Chondrocyte (in vitro differentiated cells): ENCODE measurements around the gene RASSF9. TPM values are rescaled to one million over a fixed set of nuclear protein-coding genes. Genes with fewer than 3 reads are reported as not detected.

Experiments used
- DNase-seq: peaks from one replicate; pipeline ENCODE4 v3.0.0; 2021; ENCODE audit warnings: mixed read lengths, low spot score
- H3K27ac Mint-ChIP-seq: one replicate; pipeline ENCODE4 v1.8.0; 2021; ENCODE audit warnings: mild to moderate bottlenecking, moderate library complexity, mixed read lengths; ENCODE audit not compliant: unreplicated experiment
- H3K27me3 Mint-ChIP-seq: 2 replicates; pipeline ENCODE4 v1.8.0; 2021; ENCODE audit warnings: low read depth, mixed read lengths
- H3K36me3 Mint-ChIP-seq: 2 replicates; pipeline ENCODE4 v1.8.0; 2021; ENCODE audit warnings: low read depth, mixed read lengths
- H3K4me1 Mint-ChIP-seq: 2 replicates; pipeline ENCODE4 v1.8.0; 2021; ENCODE audit warnings: low read depth, mild to moderate bottlenecking, mixed read lengths
- H3K4me3 Mint-ChIP-seq: one replicate; pipeline ENCODE4 v1.8.0; 2021; ENCODE audit warnings: mild to moderate bottlenecking, moderate library complexity, mixed read lengths; ENCODE audit not compliant: unreplicated experiment
- H3K9me3 Mint-ChIP-seq: 2 replicates; pipeline ENCODE4 v1.8.0; 2021; ENCODE audit warnings: low read depth, mixed read lengths
- CTCF ChIP-seq: fragments of 200-600 bp; sonication (generic); IDR thresholded peaks from 2 replicates; pipeline ENCODE4 v1.5.0; 2021; ENCODE audit warnings: antibody characterized with exemption, mild to moderate bottlenecking, moderate library complexity
- total RNA-seq: library from RNA; stranded (reverse); gene quantifications from 3 replicates; pipeline ENCODE4 v1.2.1, GENCODE V29; 2021

RASSF9 gene
- total RNA-seq, 1 donor from 2014 or later, result 0.47 TPM

GRCh38 chr12:85866986-85867776 lies 31.0 kb upstream of the RASSF9 start:
- Mint-ChIP-seq H3K4me3 (no peak overlapping the region), H3K27me3 (peaks cover 42% of the 10 kb centered on the region), H3K9me3 (no peaks in the 10 kb centered on the region), H3K36me3 (no peaks in the 10 kb centered on the region), H3K4me1 (peaks cover 4% of the 10 kb centered on the region), H3K27ac (no peak overlapping the region)
- peak; percentile 89 for TF ChIP-seq CTCF
- no peak for DNase-seq

GRCh38 chr12:85865890-85866289 lies 29.7 kb upstream of the RASSF9 start:
- TF ChIP-seq CTCF, result no peak
- Mint-ChIP-seq H3K9me3 (no peaks in the 10 kb centered on the region), H3K27ac (no peak overlapping the region), H3K4me3 (no peak overlapping the region), H3K36me3 (no peaks in the 10 kb centered on the region), H3K27me3 (peaks cover 42% of the 10 kb centered on the region), H3K4me1 (peaks cover 4% of the 10 kb centered on the region)
- DNase-seq, result no peak

- TF ChIP-seq CTCF, result no peak
- H3K9me3 Mint-ChIP-seq, result peaks cover 3% of the 10 kb centered on the region
- H3K27me3 Mint-ChIP-seq, result peaks cover 12% of the 10 kb centered on the region
- DNase-seq, result no peak
- H3K36me3 Mint-ChIP-seq, result no peaks in the 10 kb centered on the region
- H3K27ac Mint-ChIP-seq, result no peak overlapping the region
- H3K4me1 Mint-ChIP-seq, result no peaks in the 10 kb centered on the region
- no peak overlapping the region for H3K4me3 Mint-ChIP-seq
These were observed 20.8 kb upstream of the RASSF9 start for GRCh38 chr12:85856966-85857365.

GRCh38 chr12:85855305-85855704 lies 19.1 kb upstream of the RASSF9 start:
- H3K9me3 Mint-ChIP-seq, result peaks cover 11% of the 10 kb centered on the region
- no peak overlapping the region for H3K27ac Mint-ChIP-seq
- TF ChIP-seq CTCF, result no peak
- DNase-seq, result no peak
- no peaks in the 10 kb centered on the region for H3K36me3 Mint-ChIP-seq
- no peaks in the 10 kb centered on the region for H3K4me1 Mint-ChIP-seq
- H3K4me3 Mint-ChIP-seq, result no peak overlapping the region
- H3K27me3 Mint-ChIP-seq, result peaks cover 9% of the 10 kb centered on the region

GRCh38 chr12:85849344-85849743 lies 13.1 kb upstream of the RASSF9 start:
- DNase-seq, result no peak
- H3K4me3 Mint-ChIP-seq, result no peak overlapping the region
- no peak for TF ChIP-seq CTCF
- H3K36me3 Mint-ChIP-seq, result no peaks in the 10 kb centered on the region
- no peak overlapping the region for H3K27ac Mint-ChIP-seq
- H3K9me3 Mint-ChIP-seq, result peaks cover 8% of the 10 kb centered on the region
- H3K4me1 Mint-ChIP-seq, result no peaks in the 10 kb centered on the region
- H3K27me3 Mint-ChIP-seq, result peaks cover 6% of the 10 kb centered on the region
